H1 (cell line): ENCODE data around the gene ASAP3. TPM values are rescaled to one million over a fixed set of nuclear protein-coding genes. Genes with fewer than 3 reads are reported as not detected.
"Not testable (repeated sequence)": the region's sequence is repeated elsewhere in the genome, so short reads cannot be mapped to it uniquely, and the experiment has no call there.

Experiments used
- CTCF ChIA-PET: fragments of 300-600 bp; sonication (Branson Sonifier 250); formaldehyde crosslinking; loops from one replicate; lab custom pipeline; 2021; ENCODE audit not compliant: partially characterized antibody; lab: Charles Lee
- POLR2A ChIA-PET: fragments of 300-600 bp; sonication (Branson Sonifier 250); formaldehyde crosslinking; loops from one replicate; lab custom pipeline; 2021; ENCODE audit warnings: inconsistent platforms; ENCODE audit not compliant: partially characterized antibody; lab: Charles Lee
- DNase-seq, 2 experiments: peaks; one replicate each; pipeline versions ENCODE4 v3.0.0 to v3.0.0-alpha.2; 2010 to 2022; ENCODE audit warnings: low spot score in 2 of 2, low read depth in 1 of 2, mixed read lengths in 1 of 2
- FAIRE-seq: peaks from 2 replicates; lab custom pipeline; 2011; peaks lifted over from hg19 to GRCh38; lab: Jason Lieb, UNC
- H2AFZ ChIP-seq: 2 replicates; pipeline ENCODE4 v1.8.1; 2012; ENCODE audit warnings: low read length, inconsistent platforms
- H2AK5ac ChIP-seq: 2 replicates; pipeline ENCODE4 v1.6.1; 2013; ENCODE audit warnings: low read depth, low read length
- H2BK120ac ChIP-seq: replicated peaks from 2 replicates; pipeline ENCODE3; 2013; ENCODE audit warnings: low read depth, low read length, inconsistent platforms
- H2BK12ac ChIP-seq: 2 replicates; pipeline ENCODE4 v1.6.1; 2013; ENCODE audit warnings: low read depth, low read length
- H2BK15ac ChIP-seq: 2 replicates; pipeline ENCODE4 v1.6.1; 2013; ENCODE audit warnings: low read length
- H2BK20ac ChIP-seq: 2 replicates; pipeline ENCODE4 v1.6.1; 2013; ENCODE audit warnings: low read length
- H2BK5ac ChIP-seq: 2 replicates; pipeline ENCODE4 v1.6.1; 2013; ENCODE audit warnings: low read depth, low read length
- H3K14ac ChIP-seq: 2 replicates; pipeline ENCODE4 v1.6.1; 2013; ENCODE audit warnings: inconsistent platforms; ENCODE audit not compliant: insufficient read length
- H3K18ac ChIP-seq: 2 replicates; pipeline ENCODE4 v1.6.1; 2013; ENCODE audit warnings: low read length; ENCODE audit errors: extremely low read depth
- H3K23ac ChIP-seq: 2 replicates; pipeline ENCODE4 v1.6.1; 2013; ENCODE audit warnings: inconsistent platforms; ENCODE audit not compliant: insufficient read length
- H3K23me2 ChIP-seq: 2 replicates; pipeline ENCODE4 v1.6.1; 2013; ENCODE audit warnings: low read depth, low read length
- H3K27ac ChIP-seq: 2 replicates; pipeline ENCODE4 v1.6.1; 2011; ENCODE audit warnings: low read depth, low read length, inconsistent platforms
- H3K27me3 ChIP-seq, 4 experiments: replicated peaks in 1 of 4; 1 replicate in 1 of 4; 2 replicates in 3 of 4; pipeline versions ENCODE4 v1.6.1 to v1.8.1; 2011 to 2013; ENCODE audit warnings: low read length in 3 of 4, mild to moderate bottlenecking in 3 of 4, inconsistent platforms in 2 of 4, mixed read lengths in 2 of 4, moderate library complexity in 1 of 4; ENCODE audit not compliant: control insufficient read depth in 3 of 4, insufficient read depth in 3 of 4; ENCODE audit errors: extremely low read depth in 1 of 4
- H3K36me3 ChIP-seq, 4 experiments: 2 replicates each; pipeline versions ENCODE4 v1.6.1 to v1.8.1; 2011 to 2013; ENCODE audit warnings: mild to moderate bottlenecking in 4 of 4, low read length in 3 of 4, moderate library complexity in 2 of 4, control low read depth in 1 of 4, inconsistent platforms in 1 of 4; ENCODE audit not compliant: insufficient read depth in 4 of 4, control insufficient read depth in 2 of 4
- H3K4ac ChIP-seq: replicated peaks from 2 replicates; pipeline ENCODE3; 2013; ENCODE audit warnings: low read length, low read depth, mixed read lengths, inconsistent platforms; ENCODE audit not compliant: insufficient read length
- H3K4me1 ChIP-seq, 4 experiments: replicated peaks in 1 of 4; 1 replicate in 1 of 4; 2 replicates in 3 of 4; pipeline versions ENCODE4 v1.6.1 to v1.8.1; 2011 to 2013; ENCODE audit warnings: low read length in 3 of 4, inconsistent platforms in 2 of 4, mixed read lengths in 1 of 4; ENCODE audit not compliant: insufficient read depth in 4 of 4, control insufficient read depth in 3 of 4
- H3K4me2 ChIP-seq, 2 experiments: 2 replicates each; pipeline versions ENCODE4 v1.6.1 to v1.8.1; 2011 to 2013; ENCODE audit warnings: low read depth in 2 of 2, low read length in 2 of 2, control low read depth in 1 of 2, inconsistent platforms in 1 of 2, mild to moderate bottlenecking in 1 of 2; ENCODE audit not compliant: insufficient read depth in 1 of 2
- H3K4me3 ChIP-seq, 4 experiments: fragments of 200-600, 300-600 bp in 1 of 4; sonication (generic), shearing (Covaris generic), sonication (Bioruptor Twin) in 1 of 4; 2 replicates each; pipeline versions ENCODE4 v1.5.1 to v1.8.1; 2011 to 2016; ENCODE audit warnings: low read length in 4 of 4, low read depth in 3 of 4, control low read depth in 2 of 4, inconsistent platforms in 2 of 4, mild to moderate bottlenecking in 2 of 4, mixed read lengths in 1 of 4, moderate library complexity in 1 of 4; ENCODE audit not compliant: insufficient read depth in 2 of 4; ENCODE audit errors: extremely low read depth in 1 of 4
- H3K56ac ChIP-seq: replicated peaks from 2 replicates; pipeline ENCODE3; 2013; ENCODE audit warnings: low read depth, mild to moderate bottlenecking, mixed read lengths, low read length, inconsistent platforms; ENCODE audit not compliant: insufficient read length
- H3K79me1 ChIP-seq: 2 replicates; pipeline ENCODE4 v1.6.1; 2013; ENCODE audit warnings: low read depth, low read length, control low read depth
- H3K79me2 ChIP-seq, 2 experiments: 2 replicates each; pipeline versions ENCODE4 v1.6.1 to v1.8.1; 2012 to 2013; ENCODE audit warnings: low read length in 2 of 2, mild to moderate bottlenecking in 2 of 2, inconsistent platforms in 1 of 2; ENCODE audit not compliant: insufficient read depth in 2 of 2, control insufficient read depth in 1 of 2
- H3K9ac ChIP-seq, 4 experiments: replicated peaks in 1 of 4; 1 replicate in 1 of 4; 2 replicates in 3 of 4; pipeline versions ENCODE4 v1.6.1 to v1.8.1; 2011 to 2013; ENCODE audit warnings: low read depth in 3 of 4, low read length in 3 of 4, control low read depth in 2 of 4, mild to moderate bottlenecking in 2 of 4, moderate library complexity in 2 of 4, inconsistent platforms in 1 of 4; ENCODE audit errors: extremely low read depth in 1 of 4
- H3K9me3 ChIP-seq, 2 experiments: 2 replicates each; pipeline versions ENCODE4 v1.6.1 to v1.8.1; 2012 to 2013; ENCODE audit warnings: mild to moderate bottlenecking in 2 of 2, moderate library complexity in 2 of 2, control low read depth in 1 of 2, inconsistent platforms in 1 of 2, low read depth in 1 of 2, low read length in 1 of 2, mixed read lengths in 1 of 2; ENCODE audit not compliant: insufficient read depth in 2 of 2
- H4K20me1 ChIP-seq, 2 experiments: replicated peaks in 1 of 2; 2 replicates each; pipeline versions ENCODE3 to v1.8.1; 2011 to 2013; ENCODE audit warnings: inconsistent platforms in 2 of 2, low read length in 2 of 2, mild to moderate bottlenecking in 1 of 2; ENCODE audit not compliant: insufficient read depth in 2 of 2, control insufficient read depth in 1 of 2
- H4K5ac ChIP-seq: 2 replicates; pipeline ENCODE4 v1.6.1; 2013; ENCODE audit warnings: low read length, low read depth, mixed read lengths, inconsistent platforms; ENCODE audit not compliant: insufficient read length
- H4K8ac ChIP-seq: 2 replicates; pipeline ENCODE4 v1.8.0; 2013; ENCODE audit warnings: mild to moderate bottlenecking, moderate library complexity, low read length, inconsistent platforms; ENCODE audit not compliant: insufficient read depth; ENCODE audit errors: extremely low read depth
- H4K91ac ChIP-seq: replicated peaks from 2 replicates; pipeline ENCODE3; 2013; ENCODE audit warnings: low read length, mixed read lengths, inconsistent platforms; ENCODE audit not compliant: insufficient read length
- WGBS, 2 experiments: shearing (Covaris generic) in 1 of 2; methylation state at CpG; one replicate each; pipeline versions ENCODE4 v1.1.6 to v1.1.7; 2013 to 2015; ENCODE audit warnings: low lambda C conversion rate in 2 of 2, mixed read lengths in 2 of 2, inconsistent platforms in 1 of 2, low coverage in 1 of 2, missing lambda C conversion rate in 1 of 2; ENCODE audit not compliant: insufficient replicate concordance in 2 of 2, insufficient coverage in 1 of 2, insufficient read length in 1 of 2; ENCODE audit errors: extremely low coverage in 1 of 2, missing lambda C conversion rate in 1 of 2; 5-methylcytosine and 5-hydroxymethylcytosine counted together
- polyA plus RNA-seq, 7 experiments: library from polyadenylated mRNA; depleted of rRNA in 3 of 7; stranded (reverse) in 5 of 7; unstranded in 2 of 7; fragments of >200 nt in 5 of 7; fragments of 200-250 nt in 2 of 7; gene quantifications; 1 replicate in 5 of 7; 2 replicates in 1 of 7; 4 replicates in 1 of 7; pipeline versions ENCODE4 v1.2.1 to v1.2.3, GENCODE V29; 2011 to 2013; ENCODE audit warnings: missing spikeins in 2 of 7, mixed read lengths in 2 of 7
- total RNA-seq: library from RNA; stranded (reverse); fragmentation: NEBNext Ultra II Directional; extraction: Animal tissue kit (Norgen Biotek cat#: 25700); gene quantifications from 2 replicates; pipeline ENCODE4 v1.2.1, GENCODE V29; 2021

ASAP3 gene
- total and polyA plus RNA-seq, 2 of the 8 experiments (the other 6 are each of a cell fraction or from before 2014, with no cell fraction given): 53.1 to 58.0 TPM

GRCh38 chr1:23494836-23495235, 10.9 kb upstream of the ASAP3 start:
- H3K23ac ChIP-seq, H4K5ac ChIP-seq, H2BK20ac ChIP-seq, H2BK5ac ChIP-seq, H2AK5ac ChIP-seq, H3K4me3 ChIP-seq, H3K36me3 ChIP-seq, H3K9ac ChIP-seq, H3K18ac ChIP-seq, POLR2A ChIA-PET, H3K23me2 ChIP-seq, H3K27me3 ChIP-seq, H2AFZ ChIP-seq, H3K79me2 ChIP-seq, H4K8ac ChIP-seq, H3K14ac ChIP-seq, FAIRE-seq, H2BK120ac ChIP-seq, H3K27ac ChIP-seq, H2BK12ac ChIP-seq, H4K20me1 ChIP-seq, H3K4ac ChIP-seq, DNase-seq, H2BK15ac ChIP-seq, H3K56ac ChIP-seq, H4K91ac ChIP-seq, H3K4me1 ChIP-seq, H3K9me3 ChIP-seq, H3K79me1 ChIP-seq, H3K4me2 ChIP-seq: not testable (repeated sequence)
- CTCF ChIA-PET: interaction anchor here (0.6 to 11.5 kb wide), 10 partner anchors 8 to 205 kb away, joined by 3 to 230 read pairs (median 4); partner anchors contain the start of gene E2F2
- WGBS, 2 experiments: 76% methylated on average over 6 of the region's 6 CpGs; no CpG with 5 or more reads in 1 of the 2 experiments

GRCh38 chr1:23492776-23493175, 8.8 kb upstream of the ASAP3 start:
- ChIA-PET CTCF (interaction anchor here (0.7 to 11.5 kb wide), 4 partner anchors 22 to 142 kb away, joined by 3 to 230 read pairs (median 76); partner anchors contain the start of gene E2F2), POLR2A (interaction anchor here (1.4 kb wide), 1 partner anchor 39 kb away, joined by 3 read pairs; no protein-coding TSS in a partner anchor)
- H3K4ac ChIP-seq, H3K36me3 ChIP-seq, H3K23ac ChIP-seq, H4K91ac ChIP-seq, H3K27ac ChIP-seq, H4K8ac ChIP-seq, H3K4me2 ChIP-seq, H3K79me2 ChIP-seq, H3K27me3 ChIP-seq, H2BK12ac ChIP-seq, H2AFZ ChIP-seq, FAIRE-seq, H2BK15ac ChIP-seq, H4K20me1 ChIP-seq, DNase-seq, H2BK20ac ChIP-seq, H4K5ac ChIP-seq, H3K4me3 ChIP-seq, H3K79me1 ChIP-seq, H2BK5ac ChIP-seq, H3K23me2 ChIP-seq, H3K4me1 ChIP-seq, H2BK120ac ChIP-seq, H3K56ac ChIP-seq, H3K14ac ChIP-seq, H3K18ac ChIP-seq, H3K9me3 ChIP-seq, H3K9ac ChIP-seq, H2AK5ac ChIP-seq: not testable (repeated sequence)
- 91% methylated on average over 6 of the region's 6 CpGs; no CpG with 5 or more reads in 1 of the 2 experiments for WGBS, 2 experiments
